Activated naive CD8-positive, alpha-beta T cell treated with anti-CD3 and anti-CD28 coated beads for 36 hours (primary cell): ENCODE measurements around the gene FZR1. TPM values are rescaled to one million over a fixed set of nuclear protein-coding genes. Genes with fewer than 3 reads are reported as not detected.
A peak's percentile ranks its signal among the peaks of the same experiment; 100 is the strongest.

ENCODE experiments used
- DNase-seq: peaks from one replicate; pipeline ENCODE4 v3.0.0; 2021
- H3K27ac Mint-ChIP-seq: one replicate; pipeline ENCODE4 v1.8.0; 2022; ENCODE audit warnings: mild to moderate bottlenecking, moderate library complexity, mixed read lengths
- H3K27me3 Mint-ChIP-seq: one replicate; pipeline ENCODE4 v1.8.0; 2022; ENCODE audit warnings: mild to moderate bottlenecking, mixed read lengths
- H3K36me3 Mint-ChIP-seq: one replicate; pipeline ENCODE4 v1.8.0; 2021; ENCODE audit warnings: mild to moderate bottlenecking, mixed read lengths
- H3K4me1 Mint-ChIP-seq: one replicate; pipeline ENCODE4 v1.8.0; 2021; ENCODE audit warnings: mixed read lengths
- H3K4me3 Mint-ChIP-seq: one replicate; pipeline ENCODE4 v1.8.0; 2022; ENCODE audit warnings: mild to moderate bottlenecking, moderate library complexity, mixed read lengths
- H3K9me3 Mint-ChIP-seq: one replicate; pipeline ENCODE4 v1.8.0; 2022; ENCODE audit warnings: mixed read lengths
- total RNA-seq, 2 experiments: library from RNA; stranded (reverse); gene quantifications; one replicate each; pipeline ENCODE4 v1.2.3, GENCODE V29; 2021

FZR1 gene
- total RNA-seq, 2 experiments from 2014 or later = 32.6 to 39.6 TPM

- Mint-ChIP-seq H3K36me3 (peaks cover 2% of the 10 kb centered on the region), H3K4me1 (no peaks in the 10 kb centered on the region), H3K27me3 (no peaks in the 10 kb centered on the region), H3K9me3 (peaks cover 4% of the 10 kb centered on the region), H3K4me3 (no peak overlapping the region), H3K27ac (no peak overlapping the region)
- DNase-seq = no peak
These were observed 37.9 kb upstream of the FZR1 start for GRCh38 chr19:3468211-3468610.

- no peak overlapping the region for H3K27ac Mint-ChIP-seq
- no peaks in the 10 kb centered on the region for H3K27me3 Mint-ChIP-seq
- H3K4me1 Mint-ChIP-seq = no peaks in the 10 kb centered on the region
- no peak overlapping the region for H3K4me3 Mint-ChIP-seq
- no peak for DNase-seq
- peaks cover 2% of the 10 kb centered on the region for H3K36me3 Mint-ChIP-seq
- H3K9me3 Mint-ChIP-seq = peaks cover 4% of the 10 kb centered on the region
These were observed 36.2 kb upstream of the FZR1 start for GRCh38 chr19:3469638-3470499.

- Mint-ChIP-seq H3K9me3 (peaks cover 4% of the 10 kb centered on the region), H3K36me3 (peaks cover 2% of the 10 kb centered on the region), H3K4me3 (no peak overlapping the region), H3K27ac (no peak overlapping the region), H3K27me3 (no peaks in the 10 kb centered on the region), H3K4me1 (no peaks in the 10 kb centered on the region)
- DNase-seq = no peak
These were observed 35.5 kb upstream of the FZR1 start for GRCh38 chr19:3470500-3471128.

- no peaks in the 10 kb centered on the region for H3K27me3 Mint-ChIP-seq
- peak; percentile 27 for DNase-seq
- peaks cover 2% of the 10 kb centered on the region for H3K36me3 Mint-ChIP-seq
- H3K9me3 Mint-ChIP-seq = peaks cover 4% of the 10 kb centered on the region
- H3K4me1 Mint-ChIP-seq = no peaks in the 10 kb centered on the region
- H3K27ac Mint-ChIP-seq = no peak overlapping the region
- no peak overlapping the region for H3K4me3 Mint-ChIP-seq
These were observed 34.0 kb upstream of the FZR1 start for GRCh38 chr19:3471954-3472655.

- Mint-ChIP-seq H3K4me3 (no peak overlapping the region), H3K27ac (no peak overlapping the region), H3K4me1 (peaks cover 6% of the 10 kb centered on the region), H3K9me3 (no peaks in the 10 kb centered on the region), H3K27me3 (no peaks in the 10 kb centered on the region), H3K36me3 (no peaks in the 10 kb centered on the region)
- DNase-seq = no peak
These were observed 32.1 kb upstream of the FZR1 start for GRCh38 chr19:3474010-3474409.

- Mint-ChIP-seq H3K27ac (no peak overlapping the region), H3K4me3 (no peak overlapping the region), H3K27me3 (no peaks in the 10 kb centered on the region), H3K4me1 (peaks cover 8% of the 10 kb centered on the region), H3K36me3 (no peaks in the 10 kb centered on the region), H3K9me3 (no peaks in the 10 kb centered on the region)
- DNase-seq = no peak
These were observed 31.5 kb upstream of the FZR1 start for GRCh38 chr19:3474614-3475013.

- Mint-ChIP-seq H3K4me3 (no peak overlapping the region), H3K27me3 (no peaks in the 10 kb centered on the region), H3K36me3 (no peaks in the 10 kb centered on the region), H3K27ac (no peak overlapping the region), H3K4me1 (peaks cover 8% of the 10 kb centered on the region), H3K9me3 (no peaks in the 10 kb centered on the region)
- DNase-seq = no peak
These were observed 30.7 kb upstream of the FZR1 start for GRCh38 chr19:3475449-3475848.

GRCh38 chr19:3476830-3477229, 29.3 kb upstream of the FZR1 start:
- no peaks in the 10 kb centered on the region for H3K27me3 Mint-ChIP-seq
- no peaks in the 10 kb centered on the region for H3K9me3 Mint-ChIP-seq
- H3K4me1 Mint-ChIP-seq = peaks cover 8% of the 10 kb centered on the region
- DNase-seq = no peak
- no peak overlapping the region for H3K4me3 Mint-ChIP-seq
- H3K27ac Mint-ChIP-seq = no peak overlapping the region
- no peaks in the 10 kb centered on the region for H3K36me3 Mint-ChIP-seq

- Mint-ChIP-seq H3K27me3 (no peaks in the 10 kb centered on the region), H3K36me3 (no peaks in the 10 kb centered on the region), H3K4me3 (no peak overlapping the region), H3K4me1 (peaks cover 8% of the 10 kb centered on the region), H3K9me3 (no peaks in the 10 kb centered on the region), H3K27ac (no peak overlapping the region)
- DNase-seq = no peak
These were observed 28.6 kb upstream of the FZR1 start for GRCh38 chr19:3477506-3477905.

GRCh38 chr19:3477951-3478350, 28.2 kb upstream of the FZR1 start:
- H3K27me3 Mint-ChIP-seq = no peaks in the 10 kb centered on the region
- no peak overlapping the region for H3K27ac Mint-ChIP-seq
- peak overlapping the region; percentile 50 for H3K4me3 Mint-ChIP-seq
- no peak for DNase-seq
- peaks cover 8% of the 10 kb centered on the region for H3K4me1 Mint-ChIP-seq
- no peaks in the 10 kb centered on the region for H3K9me3 Mint-ChIP-seq
- no peaks in the 10 kb centered on the region for H3K36me3 Mint-ChIP-seq

GRCh38 chr19:3478409-3479176, 27.5 kb upstream of the FZR1 start:
- H3K36me3 Mint-ChIP-seq = no peaks in the 10 kb centered on the region
- peaks cover 8% of the 10 kb centered on the region for H3K4me1 Mint-ChIP-seq
- peak; percentile 16 for DNase-seq
- no peaks in the 10 kb centered on the region for H3K27me3 Mint-ChIP-seq
- H3K27ac Mint-ChIP-seq = no peak overlapping the region
- peak overlapping the region; percentile 75 for H3K4me3 Mint-ChIP-seq
- no peaks in the 10 kb centered on the region for H3K9me3 Mint-ChIP-seq

GRCh38 chr19:3479177-3479833, 26.8 kb upstream of the FZR1 start:
- no peaks in the 10 kb centered on the region for H3K36me3 Mint-ChIP-seq
- H3K9me3 Mint-ChIP-seq = no peaks in the 10 kb centered on the region
- H3K4me1 Mint-ChIP-seq = peaks cover 8% of the 10 kb centered on the region
- no peaks in the 10 kb centered on the region for H3K27me3 Mint-ChIP-seq
- peak overlapping the region; percentile 75 for H3K4me3 Mint-ChIP-seq
- DNase-seq = peak; percentile 49
- no peak overlapping the region for H3K27ac Mint-ChIP-seq

GRCh38 chr19:3479834-3480215, 26.3 kb upstream of the FZR1 start:
- H3K4me1 Mint-ChIP-seq = peaks cover 8% of the 10 kb centered on the region
- no peaks in the 10 kb centered on the region for H3K9me3 Mint-ChIP-seq
- no peaks in the 10 kb centered on the region for H3K36me3 Mint-ChIP-seq
- H3K27me3 Mint-ChIP-seq = no peaks in the 10 kb centered on the region
- DNase-seq = peak; percentile 43
- H3K27ac Mint-ChIP-seq = no peak overlapping the region
- no peak overlapping the region for H3K4me3 Mint-ChIP-seq

GRCh38 chr19:3480383-3481091, 25.6 kb upstream of the FZR1 start, which contains the start of gene SMIM24:
SMIM24 (minus strand) TSS chr19:3480525; CDS start chr19:3480463, 62 bp downstream.
- peaks cover 8% of the 10 kb centered on the region for H3K4me1 Mint-ChIP-seq
- no peak within 1 kb of the TSS for H3K4me3 Mint-ChIP-seq
- H3K27ac Mint-ChIP-seq = no peak within 1 kb of the TSS
- no peaks in the 10 kb centered on the region for H3K36me3 Mint-ChIP-seq
- no peaks in the 10 kb centered on the region for H3K9me3 Mint-ChIP-seq
- no peaks in the 10 kb centered on the region for H3K27me3 Mint-ChIP-seq
- DNase-seq = no peak
